Measurements from ENCODE around the gene NXPE2.
"Not testable (repeated sequence)": the region's sequence is repeated elsewhere in the genome, so short reads cannot be mapped to it uniquely, and the experiment has no call there.

NXPE2 gene

GRCh38 chr11:114678125-114679036 is at the start of gene NXPE2:
Gene NXPE2 (plus strand): TSS chr11:114678527. CDS start chr11:114678576, 49 bp downstream.
- no peak for DNase-seq (ENCODE audit: low read depth)

GRCh38 chr11:114631445-114631965 is 46.8 kb upstream of the NXPE2 start:
- not testable (repeated sequence) for DNase-seq (ENCODE audit: low read depth)

GRCh38 chr11:114639440-114639839 is 38.9 kb upstream of the NXPE2 start:
- DNase-seq (ENCODE audit: low read depth): not testable (repeated sequence)

DNA sequence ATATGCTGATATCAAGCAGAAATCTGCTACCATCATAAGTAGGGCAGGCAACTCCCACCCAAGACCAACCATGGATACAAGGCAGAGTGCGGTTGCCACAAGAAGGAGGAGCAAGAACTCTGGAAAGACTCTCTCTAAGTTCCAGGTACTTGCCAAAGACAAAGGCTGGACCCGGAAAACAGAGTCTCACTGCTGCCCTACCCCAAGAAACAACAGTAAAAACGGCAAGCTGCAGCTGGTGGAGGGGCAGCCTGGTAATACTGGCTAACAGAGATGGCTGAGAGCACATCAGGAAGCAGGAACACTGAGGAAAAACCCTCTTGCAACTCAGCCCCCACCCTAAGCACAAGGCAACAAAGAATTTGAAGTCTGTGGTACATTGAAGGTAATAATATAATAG is 27.7 kb upstream of the NXPE2 start:
- no peak for DNase-seq (ENCODE audit: low read depth)

GRCh38 chr11:114651145-114651718 is 27.1 kb upstream of the NXPE2 start:
- DNase-seq (ENCODE audit: low read depth): no peak

- no peak for DNase-seq (ENCODE audit: low read depth)
Measured at GRCh38 chr11:114653148-114653547, 25.2 kb upstream of the NXPE2 start.

DNA sequence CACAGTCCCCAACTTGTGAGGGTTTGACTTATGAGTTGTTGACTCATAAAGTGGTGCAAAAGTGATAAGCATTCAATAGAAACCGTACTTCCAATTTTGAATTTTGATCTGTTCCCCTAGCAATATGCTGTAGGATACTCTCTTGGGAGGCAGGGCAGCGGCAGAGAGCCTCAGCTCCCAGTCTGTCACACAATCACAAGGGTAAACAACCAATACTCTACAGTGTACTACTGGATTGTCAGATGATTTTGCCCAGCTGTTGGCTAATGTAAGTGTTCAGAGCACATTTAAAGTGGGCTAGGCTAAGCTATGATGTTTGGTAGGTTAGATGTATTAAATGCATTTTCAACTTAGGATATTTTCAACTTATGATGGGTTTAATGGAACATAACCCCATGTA is 13.7 kb upstream of the NXPE2 start:
- no peak for DNase-seq (ENCODE audit: low read depth)

DNA sequence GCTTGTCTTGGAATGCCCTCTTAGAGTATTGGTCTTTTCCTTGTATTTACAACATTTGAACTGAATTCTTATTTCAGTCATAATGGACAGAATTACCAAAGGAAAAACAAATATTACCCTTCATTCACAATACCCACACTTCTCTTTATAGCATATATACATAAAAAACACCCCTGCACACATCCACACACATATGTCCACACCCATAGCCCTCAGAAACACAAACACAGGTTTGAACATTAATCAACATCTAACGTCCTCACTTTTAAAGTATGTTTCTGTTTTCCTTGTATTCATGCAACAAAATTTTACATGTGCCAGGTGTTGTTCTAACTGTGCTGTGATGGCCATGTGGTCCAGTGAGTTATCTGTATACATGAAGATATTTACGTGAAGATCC is 11.6 kb upstream of the NXPE2 start:
- no peak for DNase-seq (ENCODE audit: low read depth)

- DNase-seq (ENCODE audit: low read depth): no peak
Measured at GRCh38 chr11:114668109-114668508, 10.2 kb upstream of the NXPE2 start.

DNA sequence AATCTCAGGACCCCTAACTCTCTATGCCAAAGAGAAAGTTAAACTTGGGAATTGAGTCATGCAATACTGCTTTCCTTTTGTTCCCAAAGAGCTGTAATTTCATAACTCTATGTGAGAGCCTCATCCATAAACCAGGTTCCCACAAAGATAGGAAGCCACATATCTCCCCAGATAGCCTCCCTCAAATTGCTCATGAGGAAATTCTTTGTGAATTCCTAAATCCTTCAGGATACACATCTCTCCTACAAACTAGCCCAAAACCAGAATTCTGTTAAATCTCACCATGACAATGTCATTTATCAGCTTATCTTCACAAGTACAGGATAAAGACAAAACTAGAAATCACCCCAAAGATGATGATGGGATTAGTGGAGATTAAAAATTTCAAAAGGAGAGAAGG is 4.7 kb upstream of the NXPE2 start:
- DNase-seq (ENCODE audit: low read depth): no peak

- no peak for DNase-seq (ENCODE audit: low read depth)
Measured at GRCh38 chr11:114679505-114679904, 1.2 kb downstream of the NXPE2 start.

- DNase-seq (ENCODE audit: low read depth): no peak
Measured at GRCh38 chr11:114683007-114683406, 4.7 kb downstream of the NXPE2 start.

- DNase-seq (ENCODE audit: low read depth): no peak
Measured at GRCh38 chr11:114684636-114685035, 6.3 kb downstream of the NXPE2 start.

DNA sequence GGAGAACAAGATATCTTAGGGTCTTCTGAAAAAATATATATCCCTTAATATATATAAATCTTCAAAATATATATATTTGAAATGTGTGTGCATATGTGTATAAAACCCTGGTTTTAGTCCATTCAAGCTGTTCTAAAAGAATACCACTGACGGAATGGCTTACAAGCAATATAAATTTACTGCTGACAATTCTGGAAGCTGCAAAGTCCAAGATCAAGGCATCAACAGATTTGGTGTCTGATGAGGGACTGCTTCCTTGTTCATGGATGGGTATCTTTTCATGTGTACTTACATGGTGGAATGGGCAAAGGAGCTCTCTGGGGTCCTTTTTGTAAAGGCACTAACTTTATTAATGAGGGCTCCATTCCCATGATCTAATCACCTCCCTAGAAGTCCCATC is 6.8 kb downstream of the NXPE2 start:
- DNase-seq (ENCODE audit: low read depth): no peak

DNA sequence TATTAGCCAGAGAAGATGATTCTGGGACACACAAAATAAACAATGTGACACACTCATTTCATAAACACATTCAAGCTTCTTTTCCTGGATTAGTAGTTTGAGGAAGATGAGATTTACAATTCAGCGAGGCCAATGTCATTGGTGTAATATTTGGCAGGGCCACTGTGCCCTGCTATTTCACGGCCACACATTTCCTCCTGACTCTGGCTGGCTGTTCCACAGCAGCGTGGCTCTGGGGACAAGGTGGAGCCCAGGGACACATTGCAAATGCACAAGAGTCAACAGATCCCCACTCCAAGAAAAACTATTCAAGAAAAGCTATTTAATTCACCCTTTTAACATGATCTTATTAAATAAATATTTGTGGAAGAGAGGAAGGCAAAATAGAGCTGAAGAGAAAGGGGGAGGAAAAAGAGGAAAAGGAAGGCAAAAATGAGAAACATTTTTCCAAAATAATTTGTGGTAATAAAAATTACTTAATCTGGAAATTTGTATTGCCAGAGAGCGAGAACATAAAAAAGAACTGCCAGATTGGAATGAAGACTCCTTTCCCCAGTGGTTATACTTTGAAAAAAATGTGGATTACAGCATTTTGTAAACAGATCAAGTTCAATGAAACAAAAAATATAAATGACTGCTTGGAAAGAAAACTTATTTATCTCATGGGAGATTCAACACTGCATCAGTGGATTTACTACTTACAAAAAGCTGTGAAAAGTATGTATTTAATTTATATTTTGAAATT is 27.1 kb downstream of the NXPE2 start:
- DNase-seq (ENCODE audit: low read depth): no peak

- DNase-seq (ENCODE audit: low read depth): no peak
Measured at GRCh38 chr11:114709960-114710359, 31.6 kb downstream of the NXPE2 start.

GRCh38 chr11:114713756-114714155 is 35.4 kb downstream of the NXPE2 start:
- no peak for DNase-seq (ENCODE audit: low read depth)

DNA sequence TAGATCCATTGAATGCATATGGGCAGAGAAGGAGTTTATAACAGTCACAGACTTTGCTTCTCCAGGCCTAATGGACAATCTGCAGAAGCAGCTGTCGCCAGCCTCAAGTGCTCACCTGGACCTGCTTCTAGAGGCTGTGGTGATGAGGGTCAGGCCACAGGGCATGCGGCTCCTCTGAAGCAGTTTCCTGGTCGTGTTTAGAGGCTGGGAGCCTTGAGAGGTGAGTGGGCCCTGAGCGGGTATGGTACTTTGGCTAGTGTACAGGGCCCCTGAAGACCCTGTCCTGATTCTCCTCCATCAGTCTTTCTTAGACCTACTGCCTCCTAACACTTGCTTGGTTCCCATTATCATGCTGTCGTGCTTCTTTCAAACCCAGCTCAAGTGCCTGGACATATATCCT is 41.2 kb downstream of the NXPE2 start:
- DNase-seq (ENCODE audit: low read depth): no peak

GRCh38 chr11:114724916-114725524 is 46.7 kb downstream of the NXPE2 start:
- no peak for DNase-seq (ENCODE audit: low read depth)

DNA sequence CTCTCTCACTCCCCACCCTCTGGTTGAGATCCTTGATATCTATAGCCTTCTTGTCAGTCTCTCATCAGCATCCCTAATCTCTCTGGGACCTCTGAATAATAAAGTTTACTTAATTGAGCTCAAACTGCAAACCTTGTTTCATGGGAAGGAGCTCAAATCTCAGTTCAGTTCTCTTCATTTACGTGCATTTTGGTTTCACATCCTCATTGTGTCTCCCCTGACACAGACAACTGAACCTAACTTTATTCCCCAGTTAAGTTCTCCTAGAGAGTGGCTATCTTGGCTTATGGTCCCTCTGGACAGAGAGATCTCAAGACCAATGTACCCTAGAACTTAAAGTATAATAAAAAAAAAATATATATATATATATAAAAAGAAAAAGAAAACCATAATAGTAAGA is 47.3 kb downstream of the NXPE2 start:
- DNase-seq (ENCODE audit: low read depth): no peak

DNA sequence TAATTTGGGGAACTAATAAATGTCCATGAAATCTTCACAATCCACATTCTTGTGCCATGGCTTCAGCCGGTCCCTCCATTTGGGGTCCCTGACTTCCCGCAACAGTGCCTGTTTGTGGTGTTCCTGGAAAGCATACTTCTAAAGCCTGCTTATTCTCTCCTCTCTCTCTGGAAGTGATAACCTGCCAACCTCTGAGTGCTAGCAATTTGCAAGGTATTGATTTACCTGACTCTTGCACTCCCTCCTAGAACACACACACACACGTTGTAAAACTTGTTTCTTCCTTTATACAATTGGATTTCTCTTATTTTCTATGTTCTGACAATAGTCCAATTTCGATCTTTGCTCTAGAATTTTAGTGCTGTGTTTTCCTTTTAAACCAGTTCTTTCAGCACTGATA is 58.5 kb downstream of the NXPE2 start:
- no peak for DNase-seq (ENCODE audit: low read depth)

GRCh38 chr11:114738954-114739353 is 60.6 kb downstream of the NXPE2 start:
- peak; percentile 11 for DNase-seq (ENCODE audit: low read depth)
